ENCODE results near the gene MARVELD3. TPM values are rescaled to one million over a fixed set of nuclear protein-coding genes. Genes with fewer than 3 reads are reported as not detected.

Gene MARVELD3
- total and polyA plus RNA-seq, 2 of the 8 experiments (the other 6 are each of a cell fraction or from before 2014, with no cell fraction given), result 18.0 to 34.8 TPM

DNA sequence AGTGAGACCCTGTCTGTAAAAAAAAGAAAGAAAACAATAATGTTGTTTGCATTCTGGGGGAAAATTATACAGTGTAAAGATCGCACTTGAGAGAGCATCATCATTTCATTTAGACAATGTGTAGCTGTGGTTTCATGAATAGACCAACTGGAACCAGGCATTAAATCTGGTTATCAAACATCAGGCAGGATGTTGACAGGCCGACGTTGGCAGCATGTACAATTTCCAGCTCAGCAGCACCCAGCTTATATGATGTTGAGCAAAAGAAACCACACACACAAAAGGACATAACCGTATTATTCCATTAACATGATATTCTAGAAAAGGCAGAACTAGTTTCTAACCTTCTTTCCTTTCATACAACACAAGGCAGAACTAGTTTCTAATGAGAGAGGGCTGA is 5.8 kb downstream of the MARVELD3 start:
- Histone ChIP-seq H3K56ac (replicated peaks; ENCODE audit: insufficient read length, low read depth, low read length) (no peak overlapping the region), H3K4me1 (replicated peaks in 1 of 4; ENCODE audit: control insufficient read depth in 3 of 4, insufficient read depth in 4 of 4, low read length in 3 of 4) (peaks cover under 1 to 15% (median 6%) of the 10 kb centered on the region in 4 experiments; a peak in 5 of 7 replicates), H3K27ac (ENCODE audit: low read depth, low read length) (no peak overlapping the region), H3K36me3 (ENCODE audit: control insufficient read depth in 2 of 4, insufficient read depth in 4 of 4, low read length in 3 of 4) (peaks cover 2 to 51% (median 13%) of the 10 kb centered on the region in 4 experiments; a peak in 7 of 8 replicates), H2BK5ac (ENCODE audit: low read depth, low read length) (no peak overlapping the region), H3K4me2 (ENCODE audit: insufficient read depth in 1 of 2, low read depth in 2 of 2, low read length in 2 of 2) (no peak overlapping the region), H4K8ac (ENCODE audit: extremely low read depth, insufficient read depth, low read length) (no peak overlapping the region), H2AFZ (ENCODE audit: low read length) (no peak overlapping the region), H2BK12ac (ENCODE audit: low read depth, low read length) (no peak overlapping the region), H3K4ac (replicated peaks; ENCODE audit: insufficient read length, low read depth, low read length) (no peak overlapping the region), H2AK5ac (ENCODE audit: low read depth, low read length) (no peak overlapping the region), H3K9me3 (ENCODE audit: insufficient read depth in 2 of 2, low read depth in 1 of 2, low read length in 1 of 2) (no peaks in the 10 kb centered on the region), H3K23me2 (ENCODE audit: low read depth, low read length) (no peaks in the 10 kb centered on the region; the same call in 1 of the 2 replicates), H4K91ac (replicated peaks; ENCODE audit: insufficient read length, low read length) (no peak overlapping the region), H4K20me1 (replicated peaks in 1 of 2; ENCODE audit: control insufficient read depth in 1 of 2, insufficient read depth in 2 of 2, low read length in 2 of 2) (peaks cover 1% of the 10 kb centered on the region in 2 experiments), H3K4me3 (ENCODE audit: extremely low read depth in 1 of 4, insufficient read depth in 2 of 4, low read depth in 3 of 4, low read length in 4 of 4) (no peak overlapping the region), H3K9ac (replicated peaks in 1 of 4; ENCODE audit: extremely low read depth in 1 of 4, low read depth in 3 of 4, low read length in 3 of 4) (no peak overlapping the region), H3K79me1 (ENCODE audit: low read depth, low read length) (no peaks in the 10 kb centered on the region; the same call in none of the 2 replicates), H3K18ac (ENCODE audit: extremely low read depth, low read length) (no peak overlapping the region), H3K14ac (ENCODE audit: insufficient read length) (no peak overlapping the region), H3K23ac (ENCODE audit: insufficient read length) (no peak overlapping the region), H3K27me3 (replicated peaks in 1 of 4; ENCODE audit: control insufficient read depth in 3 of 4, extremely low read depth in 1 of 4, insufficient read depth in 3 of 4, low read length in 3 of 4) (no peaks in the 10 kb centered on the region), H2BK120ac (replicated peaks; ENCODE audit: low read depth, low read length) (no peak overlapping the region), H4K5ac (ENCODE audit: insufficient read length, low read depth, low read length) (no peak overlapping the region), H2BK20ac (ENCODE audit: low read length) (no peak overlapping the region), H2BK15ac (ENCODE audit: low read length) (no peak overlapping the region), H3K79me2 (ENCODE audit: control insufficient read depth in 1 of 2, insufficient read depth in 2 of 2, low read length in 2 of 2) (peaks cover 0 to 21% of the 10 kb centered on the region in 2 experiments; a peak in 2 of 4 replicates)
- FAIRE-seq (no peak), DNase-seq (ENCODE audit: low read depth in 1 of 2, low spot score in 2 of 2) (no peak)
- POLR2A ChIA-PET (ENCODE audit: partially characterized antibody), result interaction anchor here (1.1 to 1.8 kb wide), 2 partner anchors 10 to 12 kb away, joined by 3 to 8 read pairs; no protein-coding TSS in a partner anchor
- 91% methylated on average over 4 of the region's 4 CpGs; no CpG with 5 or more reads in 1 of the 2 experiments for WGBS, 2 experiments (ENCODE audit: extremely low coverage in 1 of 2, insufficient coverage in 1 of 2, insufficient read length in 1 of 2, insufficient replicate concordance in 2 of 2, low coverage in 1 of 2, low lambda C conversion rate in 2 of 2, missing lambda C conversion rate in 1 of 2)
- CTCF ChIA-PET (ENCODE audit: partially characterized antibody), result interaction anchor here (0.6 to 2.5 kb wide), 7 partner anchors 13 to 118 kb away, joined by 3 to 9 read pairs (median 4); no protein-coding TSS in a partner anchor
- TF ChIP-seq TEAD4 (IDR thresholded peaks at IDR 0.05; ENCODE audit: low read depth, low read length), result no peak

Measured in H1 (cell line).